Measurements from ENCODE around the gene CSF2.
"Not testable (repeated sequence)": the region's sequence is repeated elsewhere in the genome, so short reads cannot be mapped to it uniquely, and the experiment has no call there.

The CSF2 gene

GRCh38 chr5:132090107-132090506 lies 16.5 kb downstream of the CSF2 start:
- no peak for DNase-seq (ENCODE audit: low spot score)

- DNase-seq (ENCODE audit: low spot score): no peak
Observed at GRCh38 chr5:132093271-132093670, 19.7 kb downstream of the CSF2 start.

GRCh38 chr5:132094393-132095076 lies 20.9 kb downstream of the CSF2 start:
- DNase-seq (ENCODE audit: low spot score): no peak

- DNase-seq (ENCODE audit: low spot score): no peak
Observed at GRCh38 chr5:132095077-132095410, 21.5 kb downstream of the CSF2 start.

- DNase-seq (ENCODE audit: low spot score): no peak
Observed at GRCh38 chr5:132095424-132095972, 21.9 kb downstream of the CSF2 start.

GRCh38 chr5:132096904-132097303 lies 23.3 kb downstream of the CSF2 start:
- no peak for DNase-seq (ENCODE audit: low spot score)

- peak; percentile 80 for DNase-seq (ENCODE audit: low spot score)
Observed at GRCh38 chr5:132098151-132098594, 24.6 kb downstream of the CSF2 start.

GRCh38 chr5:132098621-132099020 lies 25.0 kb downstream of the CSF2 start:
- no peak for DNase-seq (ENCODE audit: low spot score)

GRCh38 chr5:132099076-132099748 lies 25.6 kb downstream of the CSF2 start:
- DNase-seq (ENCODE audit: low spot score): peak; percentile 97

- DNase-seq (ENCODE audit: low spot score): no peak
Observed at GRCh38 chr5:132099905-132100304, 26.3 kb downstream of the CSF2 start.

- DNase-seq (ENCODE audit: low spot score): peak; percentile 61
Observed at GRCh38 chr5:132100672-132101261, 27.2 kb downstream of the CSF2 start.

GRCh38 chr5:132101385-132101880 lies 27.8 kb downstream of the CSF2 start:
- DNase-seq (ENCODE audit: low spot score): no peak

GRCh38 chr5:132102101-132102701 lies 28.6 kb downstream of the CSF2 start:
- DNase-seq (ENCODE audit: low spot score): peak; percentile 69

GRCh38 chr5:132102944-132103331 lies 29.3 kb downstream of the CSF2 start:
- DNase-seq (ENCODE audit: low spot score): no peak

GRCh38 chr5:132103332-132103951 lies 29.9 kb downstream of the CSF2 start:
- DNase-seq (ENCODE audit: low spot score): peak; percentile 92

- peak; percentile 49 for DNase-seq (ENCODE audit: low spot score)
Observed at GRCh38 chr5:132103969-132104391, 30.4 kb downstream of the CSF2 start.

- DNase-seq (ENCODE audit: low spot score): no peak
Observed at GRCh38 chr5:132104556-132104955, 31.0 kb downstream of the CSF2 start.

- DNase-seq (ENCODE audit: low spot score): no peak
Observed at GRCh38 chr5:132105688-132106087, 32.1 kb downstream of the CSF2 start.

GRCh38 chr5:132108495-132108894 lies 34.9 kb downstream of the CSF2 start:
- not testable (repeated sequence) for DNase-seq (ENCODE audit: low spot score)

- not testable (repeated sequence) for DNase-seq (ENCODE audit: low spot score)
Observed at GRCh38 chr5:132108957-132109356, 35.4 kb downstream of the CSF2 start.

GRCh38 chr5:132109494-132110053 lies 36.0 kb downstream of the CSF2 start:
- DNase-seq (ENCODE audit: low spot score): no peak

GRCh38 chr5:132110195-132110594 lies 36.6 kb downstream of the CSF2 start:
- DNase-seq (ENCODE audit: low spot score): no peak
